Left renal cortex interstitium (tissue), 4 donors: ENCODE measurements around the gene MYG1. TPM values are rescaled to one million over a fixed set of nuclear protein-coding genes. Genes with fewer than 3 reads are reported as not detected.
A peak's percentile ranks its signal among the peaks of the same experiment; 100 is the strongest.
"Not testable (repeated sequence)": the region's sequence is repeated elsewhere in the genome, so short reads cannot be mapped to it uniquely, and the experiment has no call there.

Experiments used
- DNase-seq, 4 donors: peaks; one replicate each; pipeline ENCODE4 v3.0.0-alpha.2; 2013; ENCODE audit warnings: low read depth in 4 of 4, low spot score in 2 of 4, missing footprints in 1 of 4
- polyA plus RNA-seq, 4 donors: library from polyadenylated mRNA; unstranded; fragments of 120-200 nt; gene quantifications; one replicate each; pipeline ENCODE4 v1.2.1, GENCODE V29; 2013; ENCODE audit not compliant: insufficient read length in 4 of 4

MYG1 gene
- polyA plus RNA-seq, 4 donors, result 48.4 to 60.0 (median 57.7) TPM

- no peak for DNase-seq
Measured at GRCh38 chr12:53279888-53280498, 19.5 kb upstream of the MYG1 start.

- no peak for DNase-seq
Measured at GRCh38 chr12:53286448-53286847, 13.0 kb upstream of the MYG1 start.

DNA sequence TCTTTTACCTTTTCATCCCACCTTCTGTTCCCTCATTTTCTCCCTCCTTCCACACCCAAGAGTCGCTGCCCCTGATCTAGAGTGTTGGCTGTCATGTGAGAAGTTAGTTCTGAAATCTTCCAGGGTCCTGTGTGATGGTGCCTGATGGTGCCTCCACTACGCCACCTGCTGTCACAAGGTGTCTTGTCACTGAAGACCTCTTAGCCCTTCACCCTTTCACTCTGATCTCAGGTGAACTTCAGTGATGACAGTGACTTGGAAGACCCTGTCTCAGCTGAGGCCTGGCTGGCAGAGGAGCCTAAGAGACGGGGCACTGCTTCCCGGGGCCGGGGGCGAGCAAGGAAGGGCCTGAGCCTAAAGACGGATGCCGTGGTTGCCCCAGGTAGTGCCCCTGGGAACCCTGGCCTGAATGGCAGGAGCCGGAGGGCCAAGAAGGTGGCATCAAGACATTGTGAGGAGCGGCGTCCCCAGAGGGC is 11.7 kb upstream of the MYG1 start:
- no peak for DNase-seq

- DNase-seq, result no peak
Measured at GRCh38 chr12:53288322-53288721, 11.2 kb upstream of the MYG1 start.

- DNase-seq, result no peak
Measured at GRCh38 chr12:53289891-53290290, 9.6 kb upstream of the MYG1 start.

DNA sequence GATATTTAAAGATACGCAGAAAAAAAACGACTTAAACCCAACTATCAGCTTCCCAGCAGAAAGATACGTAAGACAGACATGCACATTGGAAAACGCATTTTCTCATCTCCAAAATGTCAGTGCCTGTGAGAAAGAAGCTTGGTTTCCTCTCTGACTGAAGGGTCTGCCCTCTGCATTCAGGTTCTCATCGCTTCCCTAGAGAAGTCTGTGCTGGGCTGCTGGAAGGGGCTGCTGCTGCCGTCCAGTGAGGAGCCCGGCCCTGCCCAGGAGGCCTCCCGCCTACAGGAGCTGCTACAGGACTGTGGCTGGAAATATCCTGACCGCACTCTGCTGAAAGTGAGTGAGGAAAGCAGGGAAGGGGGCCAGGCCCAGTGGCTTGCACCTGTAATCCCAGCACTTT is 8.8 kb upstream of the MYG1 start:
- no peak for DNase-seq

DNA sequence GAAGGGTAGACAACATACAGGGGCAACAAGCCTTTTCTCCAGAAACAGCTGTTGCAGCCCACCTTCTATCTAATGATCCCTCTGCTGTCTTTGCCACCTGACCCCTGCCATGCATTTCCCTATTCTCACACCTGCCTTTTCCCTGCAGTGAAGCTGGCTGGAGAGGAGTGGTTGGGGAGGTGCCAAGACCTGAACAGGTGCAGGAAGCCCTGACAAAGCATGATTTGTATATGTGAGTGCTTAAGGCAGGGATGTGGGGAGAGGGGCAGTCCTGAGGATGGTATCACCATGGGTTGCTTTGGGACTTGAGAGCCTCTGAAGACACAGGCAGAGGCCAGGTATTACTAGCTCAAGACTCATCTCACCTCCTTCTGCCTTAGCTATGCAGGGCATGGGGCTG is 7.1 kb upstream of the MYG1 start:
- no peak for DNase-seq

- peak; percentile 73 to 82 (median 77) for DNase-seq
Measured at GRCh38 chr12:53295070-53295890, 4.2 kb upstream of the MYG1 start, which contains the start of gene PFDN5. Gene PFDN5 (plus strand): TSS chr12:53295542. CDS start chr12:53295568, 26 bp downstream.

DNA sequence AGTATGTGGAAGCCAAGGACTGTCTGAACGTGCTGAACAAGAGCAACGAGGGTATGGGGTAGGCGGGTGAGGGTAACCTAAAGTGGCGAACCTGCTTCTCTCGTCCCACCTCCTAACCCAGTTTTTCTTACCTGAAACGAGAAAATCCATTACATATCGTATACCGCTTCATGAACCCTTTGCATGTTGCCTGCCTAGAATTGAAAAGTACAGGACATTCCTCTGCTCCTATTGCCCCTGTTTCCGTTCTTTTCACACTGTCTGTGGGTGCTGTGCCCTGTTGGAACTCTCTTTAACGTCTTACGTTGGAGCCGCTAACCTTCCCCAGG is 3.6 kb upstream of the MYG1 start:
- DNase-seq, result no peak

GRCh38 chr12:53297106-53297505 is 2.4 kb upstream of the MYG1 start:
- not testable (repeated sequence) for DNase-seq

GRCh38 chr12:53298164-53298563 is 1.3 kb upstream of the MYG1 start:
- no peak for DNase-seq

GRCh38 chr12:53299101-53299453 is 418 bp upstream of the MYG1 start:
- DNase-seq, result no peak

DNA sequence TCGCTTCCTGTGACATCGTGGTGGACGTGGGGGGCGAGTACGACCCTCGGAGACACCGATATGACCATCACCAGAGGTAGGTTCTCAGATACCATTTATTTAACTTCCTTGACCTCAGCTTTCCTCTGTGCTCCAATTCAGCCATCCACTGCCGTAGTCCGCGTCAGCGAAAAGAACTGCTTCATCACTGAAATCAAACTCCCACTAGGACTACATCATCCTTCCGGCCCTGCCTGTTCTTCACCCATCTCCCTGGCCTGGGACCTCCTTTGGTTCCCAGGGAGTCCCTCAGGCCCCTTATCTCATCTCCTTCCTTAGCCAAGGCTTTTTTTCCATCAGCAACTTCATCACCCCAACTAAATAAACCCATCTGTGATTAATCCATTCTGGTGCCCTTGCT is 692 bp downstream of the MYG1 start:
- DNase-seq, result no peak

DNA sequence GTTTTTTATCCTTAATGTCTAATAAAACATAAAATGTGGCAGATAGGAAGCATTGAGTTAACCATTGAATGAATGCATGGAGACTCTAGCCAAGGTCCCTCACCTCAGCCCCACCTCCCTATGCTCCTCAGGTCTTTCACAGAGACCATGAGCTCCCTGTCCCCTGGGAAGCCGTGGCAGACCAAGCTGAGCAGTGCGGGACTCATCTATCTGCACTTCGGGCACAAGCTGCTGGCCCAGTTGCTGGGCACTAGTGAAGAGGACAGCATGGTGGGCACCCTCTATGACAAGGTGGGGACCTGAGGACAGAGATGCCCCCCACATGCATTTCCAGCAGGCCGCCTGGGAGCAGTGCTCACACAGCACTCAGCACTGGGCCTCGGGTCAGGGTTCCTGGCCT is 3.4 kb downstream of the MYG1 start:
- DNase-seq, result no peak

GRCh38 chr12:53306826-53307225 is 7.3 kb downstream of the MYG1 start:
- DNase-seq, result no peak

DNA sequence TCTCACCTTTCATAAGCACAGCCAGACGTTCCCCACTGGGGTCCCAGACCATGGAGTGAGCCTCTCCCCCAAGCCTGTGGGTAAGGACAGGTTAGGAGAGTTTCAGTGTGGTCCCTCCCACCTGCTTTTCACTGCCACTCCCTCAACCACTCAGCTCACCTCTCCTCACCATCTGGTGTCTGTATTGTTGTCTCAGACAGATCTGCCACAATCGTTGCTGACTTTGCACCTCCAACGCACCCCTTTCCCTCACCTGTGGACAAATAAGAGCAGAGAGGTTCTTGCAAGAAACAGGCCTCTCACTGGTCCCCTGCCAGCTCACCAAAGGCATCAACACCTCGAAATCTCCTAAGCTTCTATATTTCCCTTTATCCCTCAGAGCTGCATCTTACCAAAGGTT is 8.8 kb downstream of the MYG1 start:
- no peak for DNase-seq

- DNase-seq, result no peak
Measured at GRCh38 chr12:53313996-53314395, 14.5 kb downstream of the MYG1 start.

- DNase-seq, result no peak
Measured at GRCh38 chr12:53320352-53321195, 21.1 kb downstream of the MYG1 start.

- peak in 1 of 4 donors; percentile 27 for DNase-seq
Measured at GRCh38 chr12:53324113-53324778, 24.8 kb downstream of the MYG1 start.

DNA sequence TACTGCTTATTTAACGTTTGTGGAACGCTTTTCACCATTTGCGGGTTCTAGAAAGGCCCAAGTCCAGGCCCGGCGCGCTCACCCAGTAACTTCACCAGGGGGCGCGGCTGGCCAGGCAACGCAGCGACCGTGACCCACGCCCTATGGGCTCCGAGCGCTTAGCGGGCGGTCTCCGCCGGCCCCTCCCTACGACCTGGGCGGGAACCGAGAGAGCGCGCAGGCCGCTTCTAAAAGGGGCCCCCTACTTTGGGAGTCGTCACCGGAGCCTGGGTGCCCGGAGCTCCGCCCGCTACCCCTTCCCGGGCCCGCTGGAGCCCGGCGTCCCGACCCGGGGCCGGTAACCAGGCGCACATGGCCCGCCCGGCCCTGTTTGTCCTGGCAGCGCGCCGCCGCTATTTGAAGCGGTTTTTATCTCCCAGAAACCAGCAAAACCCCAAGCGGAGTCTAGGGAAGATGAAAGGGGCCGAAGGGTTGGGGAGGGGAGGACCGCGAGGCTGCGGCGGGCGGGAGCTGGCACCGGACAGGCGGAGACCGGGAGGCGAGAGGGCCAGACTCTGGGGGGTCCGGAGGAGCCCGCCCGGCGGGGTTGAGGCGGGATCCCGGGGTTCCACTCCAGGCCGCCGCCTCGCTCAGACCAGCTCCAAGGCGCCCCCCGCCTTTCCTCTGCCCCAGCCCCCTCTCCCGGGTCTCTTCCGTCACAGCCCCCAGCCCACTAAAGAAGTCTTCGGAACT is 25.4 kb downstream of the MYG1 start:
- DNase-seq, result peak; percentile 58 to 85 (median 80)
